Measurements from ENCODE around the gene LIPM.

The LIPM gene, protein sequence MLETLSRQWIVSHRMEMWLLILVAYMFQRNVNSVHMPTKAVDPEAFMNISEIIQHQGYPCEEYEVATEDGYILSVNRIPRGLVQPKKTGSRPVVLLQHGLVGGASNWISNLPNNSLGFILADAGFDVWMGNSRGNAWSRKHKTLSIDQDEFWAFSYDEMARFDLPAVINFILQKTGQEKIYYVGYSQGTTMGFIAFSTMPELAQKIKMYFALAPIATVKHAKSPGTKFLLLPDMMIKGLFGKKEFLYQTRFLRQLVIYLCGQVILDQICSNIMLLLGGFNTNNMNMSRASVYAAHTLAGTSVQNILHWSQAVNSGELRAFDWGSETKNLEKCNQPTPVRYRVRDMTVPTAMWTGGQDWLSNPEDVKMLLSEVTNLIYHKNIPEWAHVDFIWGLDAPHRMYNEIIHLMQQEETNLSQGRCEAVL

DNA sequence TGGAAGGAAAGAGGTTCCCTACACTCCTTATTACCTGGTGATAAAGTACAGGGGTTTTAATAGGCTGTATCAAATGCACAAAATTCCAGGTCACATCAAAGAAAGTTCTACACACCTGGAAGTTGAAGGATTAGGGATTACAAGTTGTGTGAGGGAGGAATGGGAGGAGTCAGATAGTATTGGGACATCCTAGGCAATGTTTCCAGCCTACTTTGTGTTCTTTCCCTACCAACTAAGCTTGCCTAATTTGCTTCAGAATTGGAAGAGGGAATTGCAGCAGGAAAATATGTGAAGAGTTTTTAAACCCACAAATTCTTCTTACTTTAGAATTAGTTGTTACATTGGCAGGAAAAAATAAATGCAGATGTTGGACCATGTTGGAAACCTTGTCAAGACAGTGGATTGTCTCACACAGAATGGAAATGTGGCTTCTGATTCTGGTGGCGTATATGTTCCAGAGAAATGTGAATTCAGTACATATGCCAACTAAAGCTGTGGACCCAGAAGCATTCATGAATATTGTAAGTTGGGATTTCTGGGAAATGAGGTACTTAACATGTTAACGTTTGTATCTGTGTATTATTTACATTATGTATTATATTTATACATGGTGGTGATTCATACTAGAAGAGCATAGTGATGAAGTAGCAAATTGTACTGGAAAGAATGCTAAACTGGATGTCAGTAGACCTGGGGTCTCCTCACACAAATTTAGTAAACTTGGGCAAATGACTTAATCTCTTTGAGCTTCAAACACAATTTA, at the start of gene LIPM:
Gene LIPM, plus strand, starts transcription at position 208 of the 763 bp plus-strand sequence. Its CDS starts 167 bp downstream, at position 375.
- no peak for DNase-seq
- Mint-ChIP-seq H3K27ac (no peak within 1 kb of the TSS), H3K4me1 (ENCODE audit: low read depth) (peaks cover 12% of the 10 kb centered on the region), H3K4me3 (no peak within 1 kb of the TSS), H3K27me3 (peaks cover 4% of the 10 kb centered on the region), H3K36me3 (ENCODE audit: low read depth) (no peaks in the 10 kb centered on the region), H3K9me3 (no peaks in the 10 kb centered on the region)

- DNase-seq: no peak
- no peak overlapping the region for H3K27ac Mint-ChIP-seq
- no peaks in the 10 kb centered on the region for H3K9me3 Mint-ChIP-seq
- no peak overlapping the region for H3K4me3 Mint-ChIP-seq
- H3K4me1 Mint-ChIP-seq (ENCODE audit: low read depth): peaks cover 8% of the 10 kb centered on the region
- H3K36me3 Mint-ChIP-seq (ENCODE audit: low read depth): no peaks in the 10 kb centered on the region
- H3K27me3 Mint-ChIP-seq: peaks cover 5% of the 10 kb centered on the region
These were observed 48.2 kb upstream of the LIPM start for GRCh38 chr10:88754287-88754686.

GRCh38 chr10:88755753-88756152, 46.8 kb upstream of the LIPM start:
- no peaks in the 10 kb centered on the region for H3K36me3 Mint-ChIP-seq (ENCODE audit: low read depth)
- H3K27me3 Mint-ChIP-seq: peaks cover 7% of the 10 kb centered on the region
- H3K4me1 Mint-ChIP-seq (ENCODE audit: low read depth): peaks cover 13% of the 10 kb centered on the region
- no peaks in the 10 kb centered on the region for H3K9me3 Mint-ChIP-seq
- DNase-seq: no peak
- no peak overlapping the region for H3K27ac Mint-ChIP-seq
- H3K4me3 Mint-ChIP-seq: no peak overlapping the region

DNA sequence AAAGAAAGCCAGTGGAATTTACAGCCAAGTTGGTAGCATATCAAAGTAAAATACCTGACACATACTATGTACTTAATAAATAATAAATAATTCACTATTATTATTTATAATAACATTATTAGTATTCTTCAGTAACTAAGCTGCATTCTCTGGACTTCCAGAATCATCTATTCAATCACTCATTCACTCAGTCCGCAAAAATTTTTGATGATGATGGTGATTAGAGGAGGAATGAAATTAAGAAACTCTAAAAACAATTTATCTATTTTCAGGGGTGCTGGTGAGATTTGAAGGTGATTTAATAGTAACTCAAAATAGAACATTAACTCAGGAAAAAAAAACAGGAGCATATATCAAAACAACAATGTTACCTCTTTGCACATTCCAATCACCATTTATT, 45.9 kb upstream of the LIPM start:
- H3K27ac Mint-ChIP-seq: no peak overlapping the region
- no peaks in the 10 kb centered on the region for H3K36me3 Mint-ChIP-seq (ENCODE audit: low read depth)
- peaks cover 13% of the 10 kb centered on the region for H3K4me1 Mint-ChIP-seq (ENCODE audit: low read depth)
- no peak overlapping the region for H3K4me3 Mint-ChIP-seq
- peaks cover 7% of the 10 kb centered on the region for H3K27me3 Mint-ChIP-seq
- H3K9me3 Mint-ChIP-seq: no peaks in the 10 kb centered on the region
- no peak for DNase-seq

GRCh38 chr10:88759366-88760101, 43.0 kb upstream of the LIPM start, which contains the start of gene LIPN:
LIPN (plus strand) TSS chr10:88760020; CDS start chr10:88761406, 1,386 bp downstream.
- peaks cover 3% of the 10 kb centered on the region for H3K27me3 Mint-ChIP-seq
- no peak within 1 kb of the TSS for H3K27ac Mint-ChIP-seq
- no peaks in the 10 kb centered on the region for H3K36me3 Mint-ChIP-seq (ENCODE audit: low read depth)

GRCh38 chr10:88762906-88763305, 39.6 kb upstream of the LIPM start:
- Mint-ChIP-seq H3K4me3 (no peak overlapping the region), H3K27ac (no peak overlapping the region), H3K9me3 (no peaks in the 10 kb centered on the region), H3K27me3 (peaks cover 3% of the 10 kb centered on the region), H3K36me3 (ENCODE audit: low read depth) (no peaks in the 10 kb centered on the region), H3K4me1 (ENCODE audit: low read depth) (peaks cover 9% of the 10 kb centered on the region)
- no peak for DNase-seq

More at GRCh38 chr10:88759366-88760101, 43.0 kb upstream of the LIPM start, which contains the start of gene LIPN:
- Mint-ChIP-seq H3K4me1 (ENCODE audit: low read depth) (peaks cover 17% of the 10 kb centered on the region), H3K9me3 (no peaks in the 10 kb centered on the region), H3K4me3 (no peak within 1 kb of the TSS)
- DNase-seq: no peak

- H3K4me1 Mint-ChIP-seq (ENCODE audit: low read depth): peaks cover 9% of the 10 kb centered on the region
- no peak overlapping the region for H3K4me3 Mint-ChIP-seq
- H3K36me3 Mint-ChIP-seq (ENCODE audit: low read depth): no peaks in the 10 kb centered on the region
- H3K27me3 Mint-ChIP-seq: peaks cover 3% of the 10 kb centered on the region
- no peaks in the 10 kb centered on the region for H3K9me3 Mint-ChIP-seq
- no peak for DNase-seq
- no peak overlapping the region for H3K27ac Mint-ChIP-seq
These were observed 39.1 kb upstream of the LIPM start for GRCh38 chr10:88763441-88763840.

GRCh38 chr10:88764110-88764509, 38.4 kb upstream of the LIPM start:
- Mint-ChIP-seq H3K27ac (no peak overlapping the region), H3K4me3 (no peak overlapping the region), H3K9me3 (no peaks in the 10 kb centered on the region), H3K36me3 (ENCODE audit: low read depth) (no peaks in the 10 kb centered on the region), H3K27me3 (peaks cover 3% of the 10 kb centered on the region), H3K4me1 (ENCODE audit: low read depth) (peaks cover 9% of the 10 kb centered on the region)
- DNase-seq: no peak

GRCh38 chr10:88765816-88766215, 36.7 kb upstream of the LIPM start:
- Mint-ChIP-seq H3K36me3 (ENCODE audit: low read depth) (no peaks in the 10 kb centered on the region), H3K4me1 (ENCODE audit: low read depth) (peaks cover 4% of the 10 kb centered on the region), H3K4me3 (no peak overlapping the region), H3K27me3 (peaks cover under 1% of the 10 kb centered on the region), H3K9me3 (no peaks in the 10 kb centered on the region), H3K27ac (no peak overlapping the region)
- DNase-seq: no peak

DNA sequence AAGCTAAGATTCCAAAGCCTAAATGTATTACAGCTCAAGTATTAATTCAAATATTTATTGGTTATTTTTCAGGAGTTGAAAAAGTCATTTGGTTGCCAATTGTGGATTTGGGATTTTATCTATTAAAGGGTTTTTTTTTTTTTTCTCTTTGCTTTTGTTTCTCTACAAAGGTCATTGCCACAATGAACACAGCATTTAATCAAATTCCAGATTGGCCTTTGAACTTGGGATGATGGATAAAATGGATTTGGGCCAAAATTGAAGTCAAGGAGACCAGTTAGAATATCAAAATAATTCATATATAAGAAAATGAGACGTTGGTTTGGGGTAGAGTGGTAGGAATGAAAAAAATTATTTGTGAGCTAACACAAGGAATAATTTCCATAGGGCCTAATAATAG, 33.1 kb upstream of the LIPM start:
- no peak overlapping the region for H3K27ac Mint-ChIP-seq
- H3K27me3 Mint-ChIP-seq: peaks cover 5% of the 10 kb centered on the region
- H3K9me3 Mint-ChIP-seq: peaks cover 5% of the 10 kb centered on the region
- H3K36me3 Mint-ChIP-seq (ENCODE audit: low read depth): no peaks in the 10 kb centered on the region
- no peak overlapping the region for H3K4me3 Mint-ChIP-seq
- no peaks in the 10 kb centered on the region for H3K4me1 Mint-ChIP-seq (ENCODE audit: low read depth)
- no peak for DNase-seq

DNA sequence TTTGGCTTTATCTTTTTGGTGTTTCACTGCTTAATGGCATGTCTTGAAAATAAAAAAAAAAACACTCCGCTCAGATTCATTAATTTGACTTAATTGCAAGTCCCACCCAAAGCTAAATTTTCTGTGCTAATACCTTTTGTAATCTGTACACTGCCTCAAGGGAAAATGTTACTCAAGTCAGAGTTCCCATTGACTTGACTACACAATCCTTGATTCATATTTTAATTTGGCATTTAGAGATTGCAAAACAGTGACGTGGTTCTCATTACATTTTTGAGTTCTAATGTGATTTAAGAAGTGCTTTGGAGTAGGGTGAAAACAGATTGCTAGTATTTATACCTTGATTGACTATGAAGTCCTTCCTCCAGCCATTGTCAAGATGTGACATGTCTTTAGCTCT, 21.3 kb upstream of the LIPM start:
- no peak for DNase-seq
- H3K4me3 Mint-ChIP-seq: no peak overlapping the region
- no peaks in the 10 kb centered on the region for H3K36me3 Mint-ChIP-seq (ENCODE audit: low read depth)
- no peak overlapping the region for H3K27ac Mint-ChIP-seq
- peaks cover 3% of the 10 kb centered on the region for H3K4me1 Mint-ChIP-seq (ENCODE audit: low read depth)
- no peaks in the 10 kb centered on the region for H3K9me3 Mint-ChIP-seq
- no peaks in the 10 kb centered on the region for H3K27me3 Mint-ChIP-seq

GRCh38 chr10:88782222-88782621, 20.3 kb upstream of the LIPM start:
- no peaks in the 10 kb centered on the region for H3K27me3 Mint-ChIP-seq
- no peaks in the 10 kb centered on the region for H3K36me3 Mint-ChIP-seq (ENCODE audit: low read depth)
- H3K9me3 Mint-ChIP-seq: no peaks in the 10 kb centered on the region
- H3K4me1 Mint-ChIP-seq (ENCODE audit: low read depth): peaks cover 3% of the 10 kb centered on the region
- no peak overlapping the region for H3K4me3 Mint-ChIP-seq
- H3K27ac Mint-ChIP-seq: no peak overlapping the region
- DNase-seq: no peak

GRCh38 chr10:88783724-88784123, 18.8 kb upstream of the LIPM start:
- H3K27ac Mint-ChIP-seq: no peak overlapping the region
- no peaks in the 10 kb centered on the region for H3K9me3 Mint-ChIP-seq
- H3K4me1 Mint-ChIP-seq (ENCODE audit: low read depth): peaks cover 3% of the 10 kb centered on the region
- H3K27me3 Mint-ChIP-seq: no peaks in the 10 kb centered on the region
- H3K36me3 Mint-ChIP-seq (ENCODE audit: low read depth): no peaks in the 10 kb centered on the region
- no peak for DNase-seq
- no peak overlapping the region for H3K4me3 Mint-ChIP-seq

- H3K36me3 Mint-ChIP-seq (ENCODE audit: low read depth): no peaks in the 10 kb centered on the region
- no peak for DNase-seq
- H3K9me3 Mint-ChIP-seq: no peaks in the 10 kb centered on the region
- H3K4me1 Mint-ChIP-seq (ENCODE audit: low read depth): peaks cover 3% of the 10 kb centered on the region
- H3K4me3 Mint-ChIP-seq: no peak overlapping the region
- no peaks in the 10 kb centered on the region for H3K27me3 Mint-ChIP-seq
- no peak overlapping the region for H3K27ac Mint-ChIP-seq
These were observed 16.3 kb upstream of the LIPM start for GRCh38 chr10:88786032-88786770.
